ENCODE data around the gene FAT1.

FAT1 gene

DNA sequence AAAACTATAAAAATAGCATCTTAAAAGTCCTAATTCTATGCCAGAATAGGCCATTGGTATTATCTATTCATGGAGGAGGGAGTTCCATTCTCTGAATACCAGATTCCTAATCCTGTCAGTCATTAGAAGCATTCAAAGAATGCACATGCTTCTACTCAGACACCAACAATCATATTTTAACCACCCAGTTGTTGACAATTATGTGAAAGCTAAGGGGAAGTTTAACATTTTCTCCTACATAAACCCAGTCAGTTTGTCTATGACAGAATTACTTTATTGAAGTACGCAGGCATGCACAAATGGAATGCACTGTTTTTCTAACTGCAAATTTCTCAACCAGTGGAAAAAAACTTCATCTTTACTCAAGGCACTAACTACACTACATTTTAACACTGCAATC is 98.7 kb downstream of the FAT1 start:
- Mint-ChIP-seq H3K27me3 (no peaks in the 10 kb centered on the region), H3K27ac (no peak overlapping the region), H3K4me3 (no peak overlapping the region), H3K36me3 (ENCODE audit: low read depth) (no peaks in the 10 kb centered on the region), H3K9me3 (peaks cover 7% of the 10 kb centered on the region), H3K4me1 (ENCODE audit: low read depth) (peaks cover 7% of the 10 kb centered on the region)
- DNase-seq: no peak

- no peaks in the 10 kb centered on the region for H3K36me3 Mint-ChIP-seq (ENCODE audit: low read depth)
- H3K4me3 Mint-ChIP-seq: no peak overlapping the region
- peaks cover 7% of the 10 kb centered on the region for H3K4me1 Mint-ChIP-seq (ENCODE audit: low read depth)
- H3K9me3 Mint-ChIP-seq: peaks cover 7% of the 10 kb centered on the region
- DNase-seq: no peak
- H3K27me3 Mint-ChIP-seq: no peaks in the 10 kb centered on the region
- H3K27ac Mint-ChIP-seq: no peak overlapping the region
Measured at GRCh38 chr4:186623546-186623945, 100.1 kb downstream of the FAT1 start.

GRCh38 chr4:186622788-186623464 is 100.7 kb downstream of the FAT1 start:
- DNase-seq: no peak
- H3K9me3 Mint-ChIP-seq: peaks cover 4% of the 10 kb centered on the region
- no peak overlapping the region for H3K4me3 Mint-ChIP-seq
- H3K27me3 Mint-ChIP-seq: no peaks in the 10 kb centered on the region
- peaks cover 4% of the 10 kb centered on the region for H3K4me1 Mint-ChIP-seq (ENCODE audit: low read depth)
- no peak overlapping the region for H3K27ac Mint-ChIP-seq
- no peaks in the 10 kb centered on the region for H3K36me3 Mint-ChIP-seq (ENCODE audit: low read depth)

DNA sequence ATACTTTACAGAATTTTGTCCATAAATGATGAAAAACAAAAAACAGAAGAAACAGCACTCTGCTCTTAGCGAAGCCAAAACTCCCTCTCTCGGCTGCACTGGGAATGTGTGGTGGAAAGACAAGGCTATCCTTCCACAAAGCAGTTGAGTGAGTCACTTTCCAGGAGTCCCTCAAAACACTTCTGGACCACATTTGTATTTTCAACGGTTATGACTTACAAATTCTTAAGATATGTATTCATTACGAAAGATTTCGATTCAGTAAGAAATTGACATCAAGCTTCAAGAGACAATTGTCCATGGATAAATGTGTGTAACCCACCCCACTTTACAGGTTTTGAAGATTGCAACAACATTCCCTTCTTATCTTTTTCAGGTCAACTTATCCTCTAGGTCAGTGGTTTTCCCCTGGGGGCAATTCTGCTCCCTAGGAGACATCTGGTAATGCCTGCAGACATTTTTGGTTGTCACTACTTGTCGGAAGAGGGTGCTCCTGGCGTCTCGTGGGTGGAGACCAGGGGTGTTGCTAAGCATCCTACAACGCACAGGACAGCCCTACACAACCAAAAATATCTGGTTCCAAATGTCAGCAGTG is 101.6 kb downstream of the FAT1 start:
- H3K36me3 Mint-ChIP-seq (ENCODE audit: low read depth): no peaks in the 10 kb centered on the region

DNA sequence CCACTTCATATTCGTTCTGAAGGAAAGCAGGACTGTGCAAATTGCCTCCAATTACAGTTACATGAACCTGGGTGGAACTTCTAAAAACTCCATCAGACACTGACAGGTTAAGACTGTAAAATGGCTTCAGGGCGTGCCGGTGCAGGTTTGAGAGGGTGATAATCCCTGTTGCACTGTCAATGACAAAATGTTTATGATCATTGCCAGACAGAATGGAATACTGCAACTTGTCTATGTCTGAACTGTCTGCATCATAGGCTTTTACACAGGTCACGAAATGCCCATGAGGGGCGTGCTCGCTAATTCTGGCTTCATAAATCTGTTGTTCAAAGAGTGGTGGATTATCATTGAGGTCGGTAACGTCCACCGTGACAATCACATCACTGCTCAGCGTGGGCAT is 104.6 kb downstream of the FAT1 start:
- Mint-ChIP-seq H3K27me3 (peaks cover 2% of the 10 kb centered on the region), H3K27ac (no peak overlapping the region), H3K9me3 (peaks cover 2% of the 10 kb centered on the region), H3K4me3 (no peak overlapping the region), H3K36me3 (ENCODE audit: low read depth) (no peaks in the 10 kb centered on the region), H3K4me1 (ENCODE audit: low read depth) (no peaks in the 10 kb centered on the region)
- no peak for DNase-seq

More for the DNA sequence above, 101.6 kb downstream of the FAT1 start:
- Mint-ChIP-seq H3K9me3 (peaks cover 2% of the 10 kb centered on the region), H3K4me3 (no peak overlapping the region), H3K27me3 (no peaks in the 10 kb centered on the region), H3K4me1 (ENCODE audit: low read depth) (no peaks in the 10 kb centered on the region), H3K27ac (no peak overlapping the region)
- DNase-seq: no peak

DNA sequence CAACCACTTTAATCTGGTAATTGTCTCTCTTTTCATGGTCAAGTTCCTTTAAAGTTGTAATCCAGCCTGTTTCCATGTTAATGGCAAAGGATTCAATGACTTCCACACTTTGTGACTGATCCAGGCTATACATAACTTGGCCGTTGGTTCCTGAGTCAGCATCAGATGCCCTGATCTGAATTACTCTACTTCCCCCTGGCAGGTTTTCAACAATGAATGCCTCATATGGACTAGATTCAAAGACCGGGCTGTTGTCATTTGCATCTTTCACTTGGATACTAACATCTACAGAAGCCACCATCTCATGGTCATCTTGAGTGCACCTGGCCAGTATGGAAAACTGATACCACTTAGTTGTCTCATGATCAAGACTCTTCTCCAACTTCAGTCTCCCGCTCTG is 105.7 kb downstream of the FAT1 start:
- Mint-ChIP-seq H3K36me3 (ENCODE audit: low read depth) (no peaks in the 10 kb centered on the region), H3K27me3 (peaks cover 3% of the 10 kb centered on the region)

GRCh38 chr4:186607490-186607889 is 116.2 kb downstream of the FAT1 start:
- no peaks in the 10 kb centered on the region for H3K36me3 Mint-ChIP-seq (ENCODE audit: low read depth)
- H3K27me3 Mint-ChIP-seq: no peaks in the 10 kb centered on the region
- H3K4me1 Mint-ChIP-seq (ENCODE audit: low read depth): no peaks in the 10 kb centered on the region
- no peak for DNase-seq
- no peak overlapping the region for H3K4me3 Mint-ChIP-seq
- H3K9me3 Mint-ChIP-seq: no peaks in the 10 kb centered on the region
- H3K27ac Mint-ChIP-seq: no peak overlapping the region

More for the DNA sequence above, 105.7 kb downstream of the FAT1 start:
- peaks cover 2% of the 10 kb centered on the region for H3K9me3 Mint-ChIP-seq
- DNase-seq: no peak
- no peak overlapping the region for H3K4me3 Mint-ChIP-seq
- no peak overlapping the region for H3K27ac Mint-ChIP-seq
- no peaks in the 10 kb centered on the region for H3K4me1 Mint-ChIP-seq (ENCODE audit: low read depth)

DNA sequence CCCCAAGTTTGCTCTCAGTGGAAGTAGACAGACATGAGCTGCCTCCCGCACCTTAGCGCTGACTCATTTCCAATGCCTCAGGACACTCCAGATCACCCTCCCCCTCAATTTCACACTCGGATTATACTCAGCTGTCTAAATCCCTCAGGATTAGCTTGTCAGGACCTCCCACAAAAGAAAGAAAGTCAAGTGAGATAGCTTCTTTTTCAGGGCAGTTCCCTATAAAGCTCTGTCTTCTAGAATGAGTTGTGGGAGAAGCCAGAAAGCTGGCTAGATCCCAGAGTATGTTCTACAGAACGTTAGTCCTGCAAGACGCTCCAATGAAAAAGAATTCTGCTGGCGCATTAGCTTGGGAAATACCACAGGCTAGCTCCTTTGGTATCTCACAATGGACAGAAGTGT is 117.1 kb downstream of the FAT1 start:
- no peaks in the 10 kb centered on the region for H3K9me3 Mint-ChIP-seq
- DNase-seq: no peak
- H3K27me3 Mint-ChIP-seq: no peaks in the 10 kb centered on the region
- no peaks in the 10 kb centered on the region for H3K36me3 Mint-ChIP-seq (ENCODE audit: low read depth)
- H3K4me1 Mint-ChIP-seq (ENCODE audit: low read depth): no peaks in the 10 kb centered on the region
- H3K4me3 Mint-ChIP-seq: no peak overlapping the region
- no peak overlapping the region for H3K27ac Mint-ChIP-seq

- Mint-ChIP-seq H3K27me3 (no peaks in the 10 kb centered on the region), H3K4me1 (ENCODE audit: low read depth) (no peaks in the 10 kb centered on the region), H3K4me3 (no peak overlapping the region), H3K9me3 (no peaks in the 10 kb centered on the region), H3K36me3 (ENCODE audit: low read depth) (no peaks in the 10 kb centered on the region), H3K27ac (no peak overlapping the region)
- DNase-seq: no peak
Measured at GRCh38 chr4:186605261-186605865, 118.3 kb downstream of the FAT1 start.

DNA sequence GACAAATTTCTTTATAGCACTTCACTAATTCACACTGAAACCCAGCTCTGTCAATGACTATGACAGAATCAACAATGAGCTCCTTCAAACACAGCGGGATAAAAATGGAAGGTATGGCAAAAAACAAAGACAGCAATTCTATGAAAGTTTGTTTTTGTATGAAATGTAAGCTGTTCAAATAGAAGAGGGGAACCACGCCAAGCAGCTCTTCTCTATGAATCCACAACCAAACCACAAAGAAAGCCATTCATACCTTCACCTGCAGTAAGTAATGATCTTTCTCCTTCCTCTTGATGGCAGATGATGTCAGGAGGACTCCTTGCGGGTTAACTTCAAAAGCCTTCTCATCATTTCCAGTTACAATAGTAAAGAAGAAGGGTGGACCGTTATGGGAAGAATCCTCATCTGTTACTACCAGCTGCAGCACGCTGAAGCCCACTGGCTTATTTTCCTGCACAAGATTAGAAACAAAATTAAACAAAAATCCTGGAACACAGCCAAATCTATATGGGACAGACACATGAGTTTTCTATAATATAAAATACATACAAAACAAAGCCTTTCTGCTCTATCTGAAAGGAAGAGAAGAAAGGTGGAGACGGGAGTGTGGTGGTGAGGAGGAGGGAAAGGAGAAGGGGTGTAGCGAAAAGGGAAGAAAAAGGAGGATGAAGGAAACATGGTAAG is 119.4 kb downstream of the FAT1 start:
- no peaks in the 10 kb centered on the region for H3K36me3 Mint-ChIP-seq (ENCODE audit: low read depth)
- H3K4me3 Mint-ChIP-seq: no peak overlapping the region
- no peaks in the 10 kb centered on the region for H3K27me3 Mint-ChIP-seq
- no peaks in the 10 kb centered on the region for H3K4me1 Mint-ChIP-seq (ENCODE audit: low read depth)
- H3K9me3 Mint-ChIP-seq: no peaks in the 10 kb centered on the region
- no peak for DNase-seq
- H3K27ac Mint-ChIP-seq: no peak overlapping the region

DNA sequence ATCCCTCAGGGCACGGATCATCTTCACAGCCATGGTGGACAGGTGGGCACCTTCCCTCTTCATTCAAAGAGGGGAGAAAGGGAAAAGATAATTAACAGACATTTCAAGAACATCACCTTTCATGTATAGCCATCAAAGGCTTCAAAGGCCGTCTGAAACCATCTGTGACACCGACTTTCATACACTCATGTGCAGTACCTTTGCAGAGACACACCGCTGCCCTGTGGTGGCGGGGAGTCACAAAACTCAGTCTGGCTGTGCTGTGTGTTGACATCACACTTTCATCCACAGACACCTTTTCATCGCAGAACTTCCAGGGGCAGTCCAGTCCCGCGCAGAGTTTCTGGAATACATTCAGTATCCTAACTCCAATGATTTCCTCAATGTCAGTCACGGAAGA is 120.7 kb downstream of the FAT1 start:
- H3K27ac Mint-ChIP-seq: no peak overlapping the region
- no peaks in the 10 kb centered on the region for H3K9me3 Mint-ChIP-seq
- H3K36me3 Mint-ChIP-seq (ENCODE audit: low read depth): no peaks in the 10 kb centered on the region
- no peak for DNase-seq
- H3K4me1 Mint-ChIP-seq (ENCODE audit: low read depth): no peaks in the 10 kb centered on the region
- H3K4me3 Mint-ChIP-seq: no peak overlapping the region
- no peaks in the 10 kb centered on the region for H3K27me3 Mint-ChIP-seq

GRCh38 chr4:186599483-186599882 is 124.2 kb downstream of the FAT1 start:
- H3K4me1 Mint-ChIP-seq (ENCODE audit: low read depth): no peaks in the 10 kb centered on the region
- no peaks in the 10 kb centered on the region for H3K36me3 Mint-ChIP-seq (ENCODE audit: low read depth)
- H3K4me3 Mint-ChIP-seq: no peak overlapping the region
- H3K27ac Mint-ChIP-seq: no peak overlapping the region
- H3K9me3 Mint-ChIP-seq: no peaks in the 10 kb centered on the region
- DNase-seq: no peak
- H3K27me3 Mint-ChIP-seq: peaks cover 3% of the 10 kb centered on the region

GRCh38 chr4:186598686-186599085 is 125.0 kb downstream of the FAT1 start:
- H3K4me3 Mint-ChIP-seq: no peak overlapping the region
- no peaks in the 10 kb centered on the region for H3K4me1 Mint-ChIP-seq (ENCODE audit: low read depth)

DNA sequence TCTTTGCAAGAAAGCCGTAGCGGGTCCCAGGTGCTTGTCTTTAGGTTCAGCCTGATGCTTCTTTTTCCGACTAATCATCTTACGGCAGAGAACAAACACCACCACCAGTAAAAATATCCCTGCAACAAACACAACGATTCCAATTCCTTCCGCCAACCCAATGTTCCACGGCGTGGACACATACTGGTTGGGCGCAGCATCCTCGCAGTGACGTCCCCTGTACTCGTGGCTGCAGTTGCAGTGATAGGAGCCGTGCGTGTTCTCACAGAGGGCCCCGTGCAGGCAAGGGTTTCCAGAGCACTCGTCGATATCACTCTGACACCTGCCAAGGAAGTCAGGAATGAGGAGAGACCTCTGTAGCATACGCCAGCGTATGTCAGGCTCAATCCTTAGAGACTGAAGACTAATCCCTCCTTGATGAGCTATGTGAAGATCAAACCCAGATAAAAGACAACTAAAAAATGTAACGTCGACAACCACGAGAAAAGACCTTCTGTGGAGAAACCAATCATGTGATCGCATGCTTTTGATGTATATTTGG is 126.7 kb downstream of the FAT1 start:
- Mint-ChIP-seq H3K27me3 (peaks cover 3% of the 10 kb centered on the region), H3K36me3 (ENCODE audit: low read depth) (no peaks in the 10 kb centered on the region), H3K4me1 (ENCODE audit: low read depth) (no peaks in the 10 kb centered on the region), H3K9me3 (no peaks in the 10 kb centered on the region), H3K27ac (no peak overlapping the region), H3K4me3 (no peak overlapping the region)
- DNase-seq: no peak

More at GRCh38 chr4:186598686-186599085, 125.0 kb downstream of the FAT1 start:
- peaks cover 3% of the 10 kb centered on the region for H3K27me3 Mint-ChIP-seq
- H3K9me3 Mint-ChIP-seq: no peaks in the 10 kb centered on the region
- H3K36me3 Mint-ChIP-seq (ENCODE audit: low read depth): no peaks in the 10 kb centered on the region
- no peak overlapping the region for H3K27ac Mint-ChIP-seq
- no peak for DNase-seq

- no peak overlapping the region for H3K4me3 Mint-ChIP-seq
- no peaks in the 10 kb centered on the region for H3K4me1 Mint-ChIP-seq (ENCODE audit: low read depth)
- DNase-seq: no peak
- peaks cover 3% of the 10 kb centered on the region for H3K27me3 Mint-ChIP-seq
- H3K27ac Mint-ChIP-seq: no peak overlapping the region
- no peaks in the 10 kb centered on the region for H3K36me3 Mint-ChIP-seq (ENCODE audit: low read depth)
- H3K9me3 Mint-ChIP-seq: no peaks in the 10 kb centered on the region
Measured at GRCh38 chr4:186596346-186596745, 127.3 kb downstream of the FAT1 start.

Measured in activated T-cell treated with anti-CD3 and anti-CD28 coated beads, Interleukin-2, amount 50 U/mL, for 24 hours (primary cell).